ENCODE data around the gene MYO7B.

MYO7B gene

GRCh38 chr2:127652786-127653357, 117.4 kb downstream of the MYO7B start:
- H3K9me2 ChIP-seq (replicated peaks; ENCODE audit: insufficient read depth, low read length): no peaks in the 10 kb centered on the region
- H3K9ac ChIP-seq (ENCODE audit: low read length): no peak overlapping the region
- H3F3A ChIP-seq (ENCODE audit: insufficient read depth, low read length): no peaks in the 10 kb centered on the region
- H3K4me1 ChIP-seq (ENCODE audit: low read length): no peaks in the 10 kb centered on the region
- H3K4me3 ChIP-seq (ENCODE audit: low read length): no peak overlapping the region
- no peak overlapping the region for H3K4me2 ChIP-seq (ENCODE audit: low read depth, low read length)
- no peaks in the 10 kb centered on the region for H4K20me1 ChIP-seq (ENCODE audit: insufficient read depth, low read length)
- no peaks in the 10 kb centered on the region for H3K36me3 ChIP-seq (replicated peaks; ENCODE audit: insufficient read depth, low read length)
- no peak overlapping the region for H2AFZ ChIP-seq (ENCODE audit: low read length)
- DNase-seq: no peak
- H3K27me3 ChIP-seq (replicated peaks; ENCODE audit: insufficient read depth, low read length): peaks cover 29% of the 10 kb centered on the region
- H3K79me2 ChIP-seq (ENCODE audit: low read length): no peaks in the 10 kb centered on the region
- TF ChIP-seq CTCF (IDR thresholded peaks at IDR 0.05; ENCODE audit: low read length) (no peak), EZH2 (optimal IDR thresholded peaks at IDR 0.05; ENCODE audit: low read depth, low read length) (no peak), EZH2phosphoT487 (IDR thresholded peaks at IDR 0.05; ENCODE audit: low read length) (no peak)
- no peaks in the 10 kb centered on the region for H3K9me3 ChIP-seq (replicated peaks; ENCODE audit: insufficient read depth, low read length)
- H3K27ac ChIP-seq (ENCODE audit: low read length): no peak overlapping the region

- Histone ChIP-seq H3K4me3 (ENCODE audit: low read length) (no peak overlapping the region), H3K4me1 (ENCODE audit: low read length) (no peaks in the 10 kb centered on the region), H3K4me2 (ENCODE audit: low read depth, low read length) (no peak overlapping the region), H3K36me3 (replicated peaks; ENCODE audit: insufficient read depth, low read length) (no peaks in the 10 kb centered on the region), H3K27ac (ENCODE audit: low read length) (no peak overlapping the region), H3K79me2 (ENCODE audit: low read length) (no peaks in the 10 kb centered on the region), H4K20me1 (ENCODE audit: insufficient read depth, low read length) (no peaks in the 10 kb centered on the region), H2AFZ (ENCODE audit: low read length) (no peak overlapping the region), H3K9ac (ENCODE audit: low read length) (no peak overlapping the region), H3F3A (ENCODE audit: insufficient read depth, low read length) (no peaks in the 10 kb centered on the region), H3K9me3 (replicated peaks; ENCODE audit: insufficient read depth, low read length) (no peaks in the 10 kb centered on the region), H3K9me2 (replicated peaks; ENCODE audit: insufficient read depth, low read length) (no peaks in the 10 kb centered on the region), H3K27me3 (replicated peaks; ENCODE audit: insufficient read depth, low read length) (peaks cover 29% of the 10 kb centered on the region)
- DNase-seq: no peak
- TF ChIP-seq EZH2 (optimal IDR thresholded peaks at IDR 0.05; ENCODE audit: low read depth, low read length): no peak
- TF ChIP-seq CTCF (IDR thresholded peaks at IDR 0.05; ENCODE audit: low read length): no peak
- TF ChIP-seq EZH2phosphoT487 (IDR thresholded peaks at IDR 0.05; ENCODE audit: low read length): no peak
These were observed 118.1 kb downstream of the MYO7B start for GRCh38 chr2:127653421-127654083.

GRCh38 chr2:127654084-127654837, 118.8 kb downstream of the MYO7B start:
- H2AFZ ChIP-seq (ENCODE audit: low read length): no peak overlapping the region
- no peaks in the 10 kb centered on the region for H3K9me3 ChIP-seq (replicated peaks; ENCODE audit: insufficient read depth, low read length)
- DNase-seq: no peak
- no peaks in the 10 kb centered on the region for H3F3A ChIP-seq (ENCODE audit: insufficient read depth, low read length)
- no peak overlapping the region for H3K4me2 ChIP-seq (ENCODE audit: low read depth, low read length)
- no peaks in the 10 kb centered on the region for H3K4me1 ChIP-seq (ENCODE audit: low read length)
- no peaks in the 10 kb centered on the region for H3K79me2 ChIP-seq (ENCODE audit: low read length)
- no peak for TF ChIP-seq EZH2phosphoT487 (IDR thresholded peaks at IDR 0.05; ENCODE audit: low read length)
- no peak for TF ChIP-seq EZH2 (optimal IDR thresholded peaks at IDR 0.05; ENCODE audit: low read depth, low read length)
- no peak for TF ChIP-seq CTCF (IDR thresholded peaks at IDR 0.05; ENCODE audit: low read length)
- no peak overlapping the region for H3K27ac ChIP-seq (ENCODE audit: low read length)
- peaks cover 29% of the 10 kb centered on the region for H3K27me3 ChIP-seq (replicated peaks; ENCODE audit: insufficient read depth, low read length)
- H3K9ac ChIP-seq (ENCODE audit: low read length): no peak overlapping the region
- no peaks in the 10 kb centered on the region for H3K36me3 ChIP-seq (replicated peaks; ENCODE audit: insufficient read depth, low read length)
- no peak overlapping the region for H3K4me3 ChIP-seq (ENCODE audit: low read length)
- H3K9me2 ChIP-seq (replicated peaks; ENCODE audit: insufficient read depth, low read length): no peaks in the 10 kb centered on the region
- no peaks in the 10 kb centered on the region for H4K20me1 ChIP-seq (ENCODE audit: insufficient read depth, low read length)
